Stimulated activated CD8-positive, alpha-beta memory T cell treated with anti-CD3 and anti-CD28 coated beads, Interleukin-15, amount 100 ng/mL, for 1 hour (primary cell): Measurements from ENCODE around the gene SELENOM.
"Not testable (repeated sequence)": the region's sequence is repeated elsewhere in the genome, so short reads cannot be mapped to it uniquely, and the experiment has no call there.

Source experiments
- DNase-seq: peaks from one replicate; pipeline ENCODE4 v3.0.0-alpha.2; 2020; ENCODE audit warnings: low read depth

The SELENOM gene

DNA sequence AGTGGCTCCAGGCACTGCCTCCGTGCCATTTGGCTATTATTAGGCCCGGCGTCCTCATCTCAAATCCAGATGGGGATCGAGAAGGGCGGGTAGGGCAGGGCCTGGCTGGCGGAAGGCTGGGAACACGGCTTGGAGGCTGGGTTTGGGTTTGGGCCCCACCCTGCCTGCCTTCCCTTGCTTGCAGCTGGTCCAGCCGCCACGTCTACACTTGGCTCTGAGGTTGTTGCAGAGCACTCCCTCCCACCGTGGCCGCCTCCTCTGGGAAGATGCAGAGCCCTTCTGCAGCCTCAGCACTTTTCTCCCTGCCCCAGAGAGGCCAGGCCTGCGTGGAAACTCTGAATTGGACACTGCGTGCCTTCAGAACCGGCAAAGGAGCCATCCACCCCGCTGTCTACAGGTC lies 31.4 kb downstream of the SELENOM start:
- DNase-seq, result no peak

DNA sequence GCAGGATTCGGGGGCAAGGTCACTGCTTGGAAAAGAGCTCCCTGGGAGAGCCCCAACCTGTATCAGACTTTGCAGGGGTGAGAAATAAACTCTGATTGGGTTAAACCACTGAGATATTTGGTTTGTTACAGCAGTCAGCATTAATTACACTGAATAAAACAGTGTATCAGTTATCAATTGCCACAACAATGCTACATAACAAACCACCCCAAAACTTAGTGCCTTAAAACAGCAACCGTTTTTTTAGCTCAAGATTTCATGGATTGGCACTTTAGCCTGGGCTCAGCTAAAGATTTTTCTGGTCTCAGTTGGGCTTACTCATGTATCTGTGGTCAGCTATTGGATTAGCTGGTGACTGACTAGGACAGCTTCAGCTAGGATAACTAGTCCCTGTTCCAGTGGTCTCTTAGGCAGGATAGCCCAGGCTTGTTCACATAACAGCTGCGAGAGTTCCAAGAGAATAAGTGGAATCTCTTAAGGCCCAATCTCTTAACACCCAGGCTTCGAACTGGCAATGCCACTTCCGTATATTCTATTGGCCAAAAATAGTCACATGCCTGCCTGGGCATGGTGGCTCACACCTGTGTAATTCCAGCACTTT lies 33.7 kb downstream of the SELENOM start:
- DNase-seq, result not testable (repeated sequence)

DNA sequence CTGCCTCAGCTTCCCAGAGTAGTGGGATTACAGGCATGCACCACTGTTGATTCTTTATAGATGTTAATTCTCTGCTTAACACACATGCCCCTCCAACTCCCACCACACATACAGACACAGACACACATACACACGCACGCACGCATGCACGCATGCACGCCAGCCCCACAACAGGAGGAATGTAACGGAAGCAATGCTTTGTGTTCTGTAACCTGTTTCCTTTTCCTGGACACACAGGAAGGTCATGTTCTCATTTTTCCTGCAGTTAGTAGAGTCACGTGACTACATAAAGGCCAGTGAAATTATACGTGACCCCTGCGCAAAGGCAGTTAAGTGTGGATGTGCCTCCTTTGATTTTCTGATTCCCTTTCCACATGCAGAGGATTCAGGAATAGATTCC lies 34.2 kb downstream of the SELENOM start:
- not testable (repeated sequence) for DNase-seq

DNA sequence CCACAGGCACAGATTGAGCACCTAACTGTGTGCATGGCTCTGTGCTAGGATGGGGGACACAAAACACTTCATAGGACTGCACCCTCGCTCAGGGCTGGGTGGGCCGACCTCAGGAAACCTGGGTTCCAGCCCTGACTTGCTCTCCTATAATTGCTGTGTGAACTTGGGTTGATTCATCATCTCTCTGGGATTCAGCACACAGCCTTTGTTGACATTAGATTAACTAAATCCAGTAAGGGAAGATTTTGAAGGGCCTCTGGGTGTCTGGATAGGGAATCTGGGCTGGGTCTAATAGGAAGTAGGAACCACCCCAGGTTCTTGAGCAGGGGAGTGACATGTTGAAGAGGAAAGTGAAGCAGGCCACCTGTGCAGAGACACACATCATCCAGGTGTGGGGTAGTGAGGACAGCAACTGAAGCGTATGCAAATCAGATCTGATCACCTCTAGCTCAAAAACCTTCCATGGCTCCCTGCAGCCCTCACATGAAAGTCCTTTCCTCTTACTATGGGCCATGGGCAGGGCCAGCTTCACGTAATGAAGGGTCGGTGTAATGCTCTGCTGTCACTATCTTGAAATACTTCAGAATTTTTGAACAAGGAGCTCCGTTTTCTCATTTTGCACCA lies 37.6 kb downstream of the SELENOM start:
- DNase-seq, result not testable (repeated sequence)

DNA sequence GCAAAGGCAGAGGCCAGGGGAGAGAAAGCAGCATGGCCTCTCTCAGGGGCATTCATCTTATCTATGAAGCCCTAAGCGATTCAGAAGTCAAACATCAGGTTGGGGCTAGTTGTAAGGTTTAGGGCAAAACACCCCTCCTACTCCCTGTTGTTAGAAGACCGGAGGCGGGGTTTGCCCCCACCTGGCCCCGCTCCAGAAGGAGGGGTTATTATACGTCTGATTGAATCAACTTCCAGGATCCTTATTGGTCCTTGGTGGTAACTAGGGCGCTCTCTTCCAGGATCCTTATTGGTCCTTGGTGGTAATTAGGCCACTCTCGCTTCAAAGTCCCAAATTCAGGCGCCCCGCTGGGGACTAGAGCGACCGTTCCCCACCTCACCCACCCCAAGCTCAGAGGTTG lies 38.4 kb downstream of the SELENOM start:
- DNase-seq, result no peak

DNA sequence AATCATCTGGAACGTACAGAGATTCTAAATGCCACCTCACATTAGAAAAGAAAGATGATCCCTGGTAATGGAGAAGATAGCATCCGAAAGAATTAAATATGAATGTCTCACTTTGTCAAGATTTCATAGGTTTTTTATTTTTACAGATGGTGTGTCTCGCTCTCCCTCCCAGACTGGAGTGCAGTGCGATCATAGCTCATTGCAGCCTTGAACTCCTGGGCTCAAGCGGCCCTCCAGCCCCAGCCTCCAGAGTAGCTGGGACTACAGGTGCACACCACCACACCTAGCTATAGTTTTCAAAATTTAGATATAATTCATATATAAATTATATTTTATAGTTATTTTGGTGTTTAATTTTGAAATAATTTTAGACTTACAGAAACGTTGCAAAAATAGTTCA lies 43.0 kb downstream of the SELENOM start:
- DNase-seq, result no peak

DNA sequence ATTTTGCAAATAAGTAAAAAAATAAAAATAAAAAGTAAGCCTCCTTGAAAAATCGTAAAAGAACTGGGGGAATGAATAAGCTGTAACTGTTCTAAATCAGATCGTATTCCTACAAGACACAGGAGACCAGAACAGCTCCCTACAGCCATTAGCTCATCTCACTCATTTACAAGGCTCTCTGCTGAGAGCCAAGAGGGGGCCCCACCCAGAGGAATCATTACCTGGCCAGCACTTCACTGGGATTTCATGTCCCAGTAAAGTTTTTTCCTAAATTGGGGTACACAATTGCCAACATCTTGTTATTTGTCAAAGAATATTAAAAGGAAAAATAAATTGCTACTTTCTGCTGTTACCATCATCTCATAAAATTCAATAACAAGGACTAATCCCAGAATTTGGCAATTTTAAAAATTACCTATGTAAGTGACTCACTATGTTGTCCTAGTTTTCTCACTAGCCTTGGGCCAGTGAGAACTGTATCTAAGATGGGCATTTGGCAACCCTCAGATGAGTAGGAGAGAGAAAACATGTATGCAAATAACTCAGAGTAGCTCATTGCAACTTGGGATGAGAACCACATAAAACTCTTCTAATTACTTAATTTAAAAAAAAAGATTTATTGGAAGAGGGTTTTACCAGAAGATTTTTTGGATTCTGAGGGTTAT lies 44.7 kb downstream of the SELENOM start:
- no peak for DNase-seq

DNA sequence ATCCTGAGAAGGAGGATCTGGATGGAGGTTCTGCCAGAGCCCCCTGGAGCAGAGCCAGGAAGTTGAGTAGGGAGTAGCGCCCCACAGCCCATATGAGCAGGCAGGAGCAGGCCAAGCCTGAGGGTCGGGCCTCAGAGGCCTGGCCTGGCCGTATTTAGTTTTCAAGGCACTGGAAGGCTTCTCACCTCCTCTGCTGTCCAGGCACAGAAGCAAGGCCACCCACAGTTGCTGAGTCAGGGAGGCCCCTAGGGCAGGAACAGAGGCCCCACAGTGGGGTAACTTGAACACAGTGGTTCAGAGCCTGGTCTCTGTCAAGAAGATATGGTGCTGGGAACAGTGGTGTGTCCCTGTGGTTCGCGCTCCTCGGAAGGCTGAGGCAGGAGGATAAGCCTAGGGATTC lies 47.7 kb downstream of the SELENOM start:
- DNase-seq, result not testable (repeated sequence)

DNA sequence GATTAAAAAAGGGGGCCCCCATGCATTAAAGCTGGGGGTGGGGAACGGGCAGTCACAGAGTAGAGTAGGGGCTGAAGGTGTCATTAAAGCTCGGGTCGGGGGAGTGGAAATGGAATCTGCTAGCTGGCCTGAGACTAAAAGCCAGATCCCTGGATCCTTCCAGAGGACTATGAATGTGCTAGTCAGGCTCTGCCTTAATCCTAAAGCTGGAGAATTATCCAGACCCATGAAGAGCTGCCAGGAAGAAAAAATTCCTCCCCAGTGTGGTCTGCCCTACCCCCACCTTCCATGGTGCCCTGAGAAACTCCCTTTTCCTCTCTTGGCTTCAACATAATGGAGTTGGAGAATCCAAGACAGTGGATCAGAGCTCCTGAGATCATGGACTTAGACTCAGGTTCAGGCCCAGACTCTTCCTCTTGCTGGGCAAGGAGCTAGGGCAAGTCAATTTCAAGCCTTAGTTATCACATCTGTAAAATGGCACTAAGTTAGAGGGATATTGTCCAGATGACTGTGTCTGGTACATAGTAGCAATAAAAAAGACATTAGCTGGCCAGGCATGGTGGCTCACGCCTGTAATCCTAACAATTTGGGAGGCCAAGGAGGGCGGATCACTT lies 50.3 kb downstream of the SELENOM start:
- DNase-seq, result no peak

DNA sequence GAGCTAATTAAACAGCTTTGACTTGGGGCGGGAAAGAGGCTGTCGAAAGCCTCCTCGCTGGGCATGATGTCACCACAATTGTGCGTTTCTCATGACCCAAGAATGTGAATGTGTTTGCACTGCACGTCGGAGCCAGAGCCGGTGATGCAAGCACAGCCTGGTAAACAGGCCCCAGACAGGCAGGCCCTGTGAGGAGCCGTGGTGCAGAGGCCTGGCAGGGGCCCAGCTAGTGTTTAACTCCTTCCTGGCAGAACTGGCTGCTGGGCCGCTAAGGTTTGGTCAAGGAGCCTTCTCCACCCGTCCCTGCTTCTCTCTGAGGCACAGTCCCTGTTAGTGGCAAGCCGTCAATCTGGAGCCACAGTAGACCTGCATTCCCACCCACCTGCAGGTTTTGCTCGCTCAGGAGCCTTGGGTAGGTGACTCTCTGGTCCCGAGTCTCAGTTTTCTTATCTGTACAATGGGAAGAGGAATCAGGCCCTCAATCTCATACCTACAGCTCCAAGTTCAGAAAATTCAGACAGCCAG lies 51.7 kb downstream of the SELENOM start:
- no peak for DNase-seq

DNA sequence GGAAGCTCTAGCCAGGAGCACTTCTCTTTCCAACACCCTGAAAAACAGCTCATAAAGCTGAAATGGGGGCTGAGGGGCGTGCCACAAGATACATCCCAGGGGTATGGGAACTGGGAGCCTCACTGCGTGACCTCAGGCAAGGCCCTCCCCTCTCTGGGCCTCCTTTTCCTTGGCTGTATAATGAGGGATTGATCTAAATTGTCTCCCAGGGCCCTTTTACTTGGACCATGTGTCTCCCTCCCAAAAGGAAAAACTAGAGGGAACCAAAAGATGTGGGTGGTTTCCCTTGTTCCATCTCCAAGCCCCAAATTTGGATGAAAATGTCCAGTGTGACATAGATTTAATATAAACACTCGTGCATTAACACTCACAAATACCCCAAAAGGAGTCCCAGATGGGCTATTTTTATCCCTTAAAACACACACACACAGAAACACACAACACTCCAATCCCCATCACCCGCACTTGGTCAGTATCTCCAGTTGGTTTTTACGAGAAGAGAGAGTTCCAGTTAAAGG lies 52.2 kb downstream of the SELENOM start:
- no peak for DNase-seq
